H1 (cell line): ENCODE measurements around the gene GNAT1. TPM values are rescaled to one million over a fixed set of nuclear protein-coding genes. Genes with fewer than 3 reads are reported as not detected.

Experiments used
- CTCF ChIA-PET: fragments of 300-600 bp; sonication (Branson Sonifier 250); formaldehyde crosslinking; loops from one replicate; lab custom pipeline; 2021; ENCODE audit not compliant: partially characterized antibody; lab: Charles Lee
- POLR2A ChIA-PET: fragments of 300-600 bp; sonication (Branson Sonifier 250); formaldehyde crosslinking; loops from one replicate; lab custom pipeline; 2021; ENCODE audit warnings: inconsistent platforms; ENCODE audit not compliant: partially characterized antibody; lab: Charles Lee
- DNase-seq, 2 experiments: peaks; one replicate each; pipeline versions ENCODE4 v3.0.0 to v3.0.0-alpha.2; 2010 to 2022; ENCODE audit warnings: low spot score in 2 of 2, low read depth in 1 of 2, mixed read lengths in 1 of 2
- FAIRE-seq: peaks from 2 replicates; lab custom pipeline; 2011; peaks lifted over from hg19 to GRCh38; lab: Jason Lieb, UNC
- H2AFZ ChIP-seq: 2 replicates; pipeline ENCODE4 v1.8.1; 2012; ENCODE audit warnings: low read length, inconsistent platforms
- H2AK5ac ChIP-seq: 2 replicates; pipeline ENCODE4 v1.6.1; 2013; ENCODE audit warnings: low read depth, low read length
- H2BK120ac ChIP-seq: replicated peaks from 2 replicates; pipeline ENCODE3; 2013; ENCODE audit warnings: low read depth, low read length, inconsistent platforms
- H2BK12ac ChIP-seq: 2 replicates; pipeline ENCODE4 v1.6.1; 2013; ENCODE audit warnings: low read depth, low read length
- H2BK15ac ChIP-seq: 2 replicates; pipeline ENCODE4 v1.6.1; 2013; ENCODE audit warnings: low read length
- H2BK20ac ChIP-seq: 2 replicates; pipeline ENCODE4 v1.6.1; 2013; ENCODE audit warnings: low read length
- H2BK5ac ChIP-seq: 2 replicates; pipeline ENCODE4 v1.6.1; 2013; ENCODE audit warnings: low read depth, low read length
- H3K14ac ChIP-seq: 2 replicates; pipeline ENCODE4 v1.6.1; 2013; ENCODE audit warnings: inconsistent platforms; ENCODE audit not compliant: insufficient read length
- H3K18ac ChIP-seq: 2 replicates; pipeline ENCODE4 v1.6.1; 2013; ENCODE audit warnings: low read length; ENCODE audit errors: extremely low read depth
- H3K23ac ChIP-seq: 2 replicates; pipeline ENCODE4 v1.6.1; 2013; ENCODE audit warnings: inconsistent platforms; ENCODE audit not compliant: insufficient read length
- H3K23me2 ChIP-seq: 2 replicates; pipeline ENCODE4 v1.6.1; 2013; ENCODE audit warnings: low read depth, low read length
- H3K27ac ChIP-seq: 2 replicates; pipeline ENCODE4 v1.6.1; 2011; ENCODE audit warnings: low read depth, low read length, inconsistent platforms
- H3K27me3 ChIP-seq, 4 experiments: replicated peaks in 1 of 4; 1 replicate in 1 of 4; 2 replicates in 3 of 4; pipeline versions ENCODE4 v1.6.1 to v1.8.1; 2011 to 2013; ENCODE audit warnings: low read length in 3 of 4, mild to moderate bottlenecking in 3 of 4, inconsistent platforms in 2 of 4, mixed read lengths in 2 of 4, moderate library complexity in 1 of 4; ENCODE audit not compliant: control insufficient read depth in 3 of 4, insufficient read depth in 3 of 4; ENCODE audit errors: extremely low read depth in 1 of 4
- H3K36me3 ChIP-seq, 4 experiments: 2 replicates each; pipeline versions ENCODE4 v1.6.1 to v1.8.1; 2011 to 2013; ENCODE audit warnings: mild to moderate bottlenecking in 4 of 4, low read length in 3 of 4, moderate library complexity in 2 of 4, control low read depth in 1 of 4, inconsistent platforms in 1 of 4; ENCODE audit not compliant: insufficient read depth in 4 of 4, control insufficient read depth in 2 of 4
- H3K4ac ChIP-seq: replicated peaks from 2 replicates; pipeline ENCODE3; 2013; ENCODE audit warnings: low read length, low read depth, mixed read lengths, inconsistent platforms; ENCODE audit not compliant: insufficient read length
- H3K4me1 ChIP-seq, 4 experiments: replicated peaks in 1 of 4; 1 replicate in 1 of 4; 2 replicates in 3 of 4; pipeline versions ENCODE4 v1.6.1 to v1.8.1; 2011 to 2013; ENCODE audit warnings: low read length in 3 of 4, inconsistent platforms in 2 of 4, mixed read lengths in 1 of 4; ENCODE audit not compliant: insufficient read depth in 4 of 4, control insufficient read depth in 3 of 4
- H3K4me2 ChIP-seq, 2 experiments: 2 replicates each; pipeline versions ENCODE4 v1.6.1 to v1.8.1; 2011 to 2013; ENCODE audit warnings: low read depth in 2 of 2, low read length in 2 of 2, control low read depth in 1 of 2, inconsistent platforms in 1 of 2, mild to moderate bottlenecking in 1 of 2; ENCODE audit not compliant: insufficient read depth in 1 of 2
- H3K4me3 ChIP-seq, 4 experiments: fragments of 200-600, 300-600 bp in 1 of 4; sonication (generic), shearing (Covaris generic), sonication (Bioruptor Twin) in 1 of 4; 2 replicates each; pipeline versions ENCODE4 v1.5.1 to v1.8.1; 2011 to 2016; ENCODE audit warnings: low read length in 4 of 4, low read depth in 3 of 4, control low read depth in 2 of 4, inconsistent platforms in 2 of 4, mild to moderate bottlenecking in 2 of 4, mixed read lengths in 1 of 4, moderate library complexity in 1 of 4; ENCODE audit not compliant: insufficient read depth in 2 of 4; ENCODE audit errors: extremely low read depth in 1 of 4
- H3K56ac ChIP-seq: replicated peaks from 2 replicates; pipeline ENCODE3; 2013; ENCODE audit warnings: low read depth, mild to moderate bottlenecking, mixed read lengths, low read length, inconsistent platforms; ENCODE audit not compliant: insufficient read length
- H3K79me1 ChIP-seq: 2 replicates; pipeline ENCODE4 v1.6.1; 2013; ENCODE audit warnings: low read depth, low read length, control low read depth
- H3K79me2 ChIP-seq, 2 experiments: 2 replicates each; pipeline versions ENCODE4 v1.6.1 to v1.8.1; 2012 to 2013; ENCODE audit warnings: low read length in 2 of 2, mild to moderate bottlenecking in 2 of 2, inconsistent platforms in 1 of 2; ENCODE audit not compliant: insufficient read depth in 2 of 2, control insufficient read depth in 1 of 2
- H3K9ac ChIP-seq, 4 experiments: replicated peaks in 1 of 4; 1 replicate in 1 of 4; 2 replicates in 3 of 4; pipeline versions ENCODE4 v1.6.1 to v1.8.1; 2011 to 2013; ENCODE audit warnings: low read depth in 3 of 4, low read length in 3 of 4, control low read depth in 2 of 4, mild to moderate bottlenecking in 2 of 4, moderate library complexity in 2 of 4, inconsistent platforms in 1 of 4; ENCODE audit errors: extremely low read depth in 1 of 4
- H3K9me3 ChIP-seq, 2 experiments: 2 replicates each; pipeline versions ENCODE4 v1.6.1 to v1.8.1; 2012 to 2013; ENCODE audit warnings: mild to moderate bottlenecking in 2 of 2, moderate library complexity in 2 of 2, control low read depth in 1 of 2, inconsistent platforms in 1 of 2, low read depth in 1 of 2, low read length in 1 of 2, mixed read lengths in 1 of 2; ENCODE audit not compliant: insufficient read depth in 2 of 2
- H4K20me1 ChIP-seq, 2 experiments: replicated peaks in 1 of 2; 2 replicates each; pipeline versions ENCODE3 to v1.8.1; 2011 to 2013; ENCODE audit warnings: inconsistent platforms in 2 of 2, low read length in 2 of 2, mild to moderate bottlenecking in 1 of 2; ENCODE audit not compliant: insufficient read depth in 2 of 2, control insufficient read depth in 1 of 2
- H4K5ac ChIP-seq: 2 replicates; pipeline ENCODE4 v1.6.1; 2013; ENCODE audit warnings: low read length, low read depth, mixed read lengths, inconsistent platforms; ENCODE audit not compliant: insufficient read length
- H4K8ac ChIP-seq: 2 replicates; pipeline ENCODE4 v1.8.0; 2013; ENCODE audit warnings: mild to moderate bottlenecking, moderate library complexity, low read length, inconsistent platforms; ENCODE audit not compliant: insufficient read depth; ENCODE audit errors: extremely low read depth
- H4K91ac ChIP-seq: replicated peaks from 2 replicates; pipeline ENCODE3; 2013; ENCODE audit warnings: low read length, mixed read lengths, inconsistent platforms; ENCODE audit not compliant: insufficient read length
- CHD1 ChIP-seq: IDR thresholded peaks from 2 replicates; pipeline ENCODE4 v1.6.1; 2012; ENCODE audit warnings: low read depth, low read length, improper control_type of control experiment
- CTBP2 ChIP-seq: IDR thresholded peaks from 2 replicates; pipeline ENCODE4 v1.7.0; 2011; ENCODE audit warnings: borderline replicate concordance, mild to moderate bottlenecking, moderate library complexity, mixed read lengths, low read length; ENCODE audit not compliant: insufficient read depth, insufficient read length
- FOSL1 ChIP-seq: IDR thresholded peaks from 2 replicates; pipeline ENCODE4 v1.6.1; 2011; ENCODE audit warnings: mild to moderate bottlenecking, low read depth, low read length, moderate library complexity; ENCODE audit not compliant: insufficient read depth
- JUND ChIP-seq: IDR thresholded peaks from 2 replicates; pipeline ENCODE4 v1.6.1; 2011; ENCODE audit warnings: mild to moderate bottlenecking, improper control_type of control experiment, low read length
- KDM5A ChIP-seq: fragments of 200-600 bp; IDR thresholded peaks from 2 replicates; pipeline ENCODE4 v1.7.1; 2012; ENCODE audit warnings: mild to moderate bottlenecking, low read length, inconsistent platforms, mixed read lengths
- MAX ChIP-seq: IDR thresholded peaks from 2 replicates; pipeline ENCODE4 v1.6.1; 2012; ENCODE audit warnings: inconsistent platforms
- NRF1 ChIP-seq: IDR thresholded peaks from 2 replicates; pipeline ENCODE4 v1.6.1; 2011; ENCODE audit warnings: mild to moderate bottlenecking, low read depth, low read length, improper control_type of control experiment
- POLR2A ChIP-seq, 2 experiments: IDR thresholded peaks; 1 replicate in 1 of 2; 2 replicates in 1 of 2; pipeline ENCODE4 v1.6.1; 2011; ENCODE audit warnings: low read depth in 2 of 2, low read length in 2 of 2, mild to moderate bottlenecking in 2 of 2; ENCODE audit errors: control extremely low read depth in 1 of 2
- SIN3A ChIP-seq, 2 experiments: IDR thresholded peaks in 1 of 2; conservative IDR thresholded peaks in 1 of 2; 2 replicates each; pipeline ENCODE4 v1.6.1; 2011 to 2012; ENCODE audit warnings: low read length in 2 of 2, improper control_type of control experiment in 1 of 2, low read depth in 1 of 2, mild to moderate bottlenecking in 1 of 2
- SP1 ChIP-seq: IDR thresholded peaks from 2 replicates; pipeline ENCODE4 v1.6.1; 2011; ENCODE audit warnings: low read depth, low read length
- TAF1 ChIP-seq: IDR thresholded peaks from 2 replicates; pipeline ENCODE4 v1.6.1; 2011; ENCODE audit warnings: mild to moderate bottlenecking, low read depth, low read length
- TBP ChIP-seq: IDR thresholded peaks from 2 replicates; pipeline ENCODE4 v1.6.1; 2011; ENCODE audit warnings: low read depth, low read length, improper control_type of control experiment
- WGBS, 2 experiments: shearing (Covaris generic) in 1 of 2; methylation state at CpG; one replicate each; pipeline versions ENCODE4 v1.1.6 to v1.1.7; 2013 to 2015; ENCODE audit warnings: low lambda C conversion rate in 2 of 2, mixed read lengths in 2 of 2, inconsistent platforms in 1 of 2, low coverage in 1 of 2, missing lambda C conversion rate in 1 of 2; ENCODE audit not compliant: insufficient replicate concordance in 2 of 2, insufficient coverage in 1 of 2, insufficient read length in 1 of 2; ENCODE audit errors: extremely low coverage in 1 of 2, missing lambda C conversion rate in 1 of 2; 5-methylcytosine and 5-hydroxymethylcytosine counted together
- polyA plus RNA-seq, 7 experiments: library from polyadenylated mRNA; depleted of rRNA in 3 of 7; stranded (reverse) in 5 of 7; unstranded in 2 of 7; fragments of >200 nt in 5 of 7; fragments of 200-250 nt in 2 of 7; gene quantifications; 1 replicate in 5 of 7; 2 replicates in 1 of 7; 4 replicates in 1 of 7; pipeline versions ENCODE4 v1.2.1 to v1.2.3, GENCODE V29; 2011 to 2013; ENCODE audit warnings: missing spikeins in 2 of 7, mixed read lengths in 2 of 7
- total RNA-seq: library from RNA; stranded (reverse); fragmentation: NEBNext Ultra II Directional; extraction: Animal tissue kit (Norgen Biotek cat#: 25700); gene quantifications from 2 replicates; pipeline ENCODE4 v1.2.1, GENCODE V29; 2021

GNAT1 gene
- total and polyA plus RNA-seq, 2 of the 8 experiments (the other 6 are each of a cell fraction or from before 2014, with no cell fraction given) = 0.08 TPM; not detected in 1

- Histone ChIP-seq H3K9me3 (no peaks in the 10 kb centered on the region), H3K4me2 (no peak overlapping the region), H2BK5ac (no peak overlapping the region), H3K27me3 (no peaks in the 10 kb centered on the region; a peak in 1 of 7 replicates), H2AK5ac (no peak overlapping the region), H3K23ac (no peak overlapping the region), H2BK12ac (no peak overlapping the region), H3K56ac (no peak overlapping the region), H4K8ac (no peak overlapping the region; the same call in 1 of the 2 replicates), H4K91ac (no peak overlapping the region), H3K79me1 (no peaks in the 10 kb centered on the region), H3K23me2 (no peaks in the 10 kb centered on the region), H3K4ac (no peak overlapping the region), H4K5ac (no peak overlapping the region), H2AFZ (no peak overlapping the region), H3K36me3 (no peaks in the 10 kb centered on the region), H3K4me1 (peaks cover 0 to 16% (median 8%) of the 10 kb centered on the region in 4 experiments; a peak in 5 of 7 replicates), H2BK15ac (no peak overlapping the region), H4K20me1 (no peaks in the 10 kb centered on the region), H3K79me2 (no peaks in the 10 kb centered on the region), H2BK20ac (no peak overlapping the region), H2BK120ac (no peak overlapping the region), H3K9ac (no peak overlapping the region; a peak in 1 of 7 replicates), H3K14ac (no peak overlapping the region), H3K4me3 (no peak overlapping the region), H3K18ac (no peak overlapping the region), H3K27ac (no peak overlapping the region)
- ChIA-PET CTCF (interaction anchor here (0.8 to 48.1 kb wide), 7 partner anchors 10 to 94 kb away, joined by 3 to 2149 read pairs (median 52); partner anchors contain the start of genes GNAI2, GNAT1, LSMEM2 and SEMA3B), POLR2A (no interaction called here)
- WGBS, 2 experiments = 86% methylated on average over 6 of the region's 9 CpGs; no CpG with 5 or more reads in 1 of the 2 experiments
- TF ChIP-seq CHD1 (no peak), NRF1 (no peak), TAF1 (no peak), FOSL1 (no peak), CTBP2 (no peak), KDM5A (no peak), SIN3A (conservative IDR thresholded peaks at IDR 0.05 in 1 of 2, IDR thresholded peaks at IDR 0.05 in 1 of 2; ENCODE audit: low read depth in 1 of 2, low read length in 2 of 2) (no peak), TBP (no peak), MAX (no peak), SP1 (no peak), POLR2A (IDR thresholded peaks at IDR 0.05; ENCODE audit: control extremely low read depth in 1 of 2, low read depth in 2 of 2, low read length in 2 of 2) (no peak), JUND (no peak)
- DNase-seq (no peak), FAIRE-seq (no peak)
Observed at GRCh38 chr3:50215529-50215928, 24.1 kb downstream of the GNAT1 start.
